ENCODE measurements around the gene NGB.
A peak's percentile ranks its signal among the peaks of the same experiment; 100 is the strongest.
"Not testable (repeated sequence)": the region's sequence is repeated elsewhere in the genome, so short reads cannot be mapped to it uniquely, and the experiment has no call there.

NGB gene

GRCh38 chr14:77271113-77271710, at the start of gene NGB:
TSS of gene NGB (minus strand) at chr14:77271206. CDS start at chr14:77270937, 269 bp downstream.
- DNase-seq = no peak

- peak in 55 of 56 donors; percentile 71 to 95 (median 90) for DNase-seq
These were observed 49.4 kb upstream of the NGB start, which contains the start of gene POMT2 for GRCh38 chr14:77320238-77320935. TSS of gene POMT2 (minus strand) at chr14:77320883. CDS start at chr14:77320681, 202 bp downstream.

GRCh38 chr14:77319422-77319821, 48.4 kb upstream of the NGB start:
- DNase-seq = peak in 4 of 56 donors; percentile 16 to 42 (median 22)

- DNase-seq = not testable (repeated sequence)
These were observed 47.8 kb upstream of the NGB start for GRCh38 chr14:77318756-77319155.

- DNase-seq = peak in 16 of 56 donors; percentile 8 to 65 (median 29)
These were observed 47.1 kb upstream of the NGB start for GRCh38 chr14:77318006-77318553.

GRCh38 chr14:77316872-77317301, 45.9 kb upstream of the NGB start:
- DNase-seq = peak in 1 of 56 donors; percentile 13

- DNase-seq = no peak
These were observed 45.1 kb upstream of the NGB start for GRCh38 chr14:77316195-77316505.

GRCh38 chr14:77314539-77315457, 43.8 kb upstream of the NGB start:
- peak in 8 of 56 donors; percentile 18 to 58 (median 22) for DNase-seq

- DNase-seq = peak in 24 of 56 donors; percentile 16 to 70 (median 38)
These were observed 43.0 kb upstream of the NGB start for GRCh38 chr14:77314043-77314442.

- no peak for DNase-seq
These were observed 42.4 kb upstream of the NGB start for GRCh38 chr14:77313371-77313770.

- DNase-seq = no peak
These were observed 40.2 kb upstream of the NGB start for GRCh38 chr14:77311217-77311616.

- DNase-seq = no peak
These were observed 39.0 kb upstream of the NGB start for GRCh38 chr14:77310026-77310425.

GRCh38 chr14:77309131-77309530, 38.1 kb upstream of the NGB start:
- DNase-seq = no peak

GRCh38 chr14:77306851-77307496, 36.0 kb upstream of the NGB start:
- DNase-seq = peak in 49 of 56 donors; percentile 20 to 84 (median 60)

- DNase-seq = peak in 42 of 56 donors; percentile 11 to 89 (median 61)
These were observed 35.4 kb upstream of the NGB start for GRCh38 chr14:77306416-77306815.

GRCh38 chr14:77305696-77306095, 34.7 kb upstream of the NGB start:
- peak in 35 of 56 donors; percentile 16 to 76 (median 48) for DNase-seq

- peak in 5 of 56 donors; percentile 16 to 31 (median 25) for DNase-seq
These were observed 32.6 kb upstream of the NGB start for GRCh38 chr14:77303417-77304156.

- DNase-seq = no peak
These were observed 31.9 kb upstream of the NGB start for GRCh38 chr14:77302926-77303325.

- DNase-seq = peak; percentile 30 to 95 (median 75)
These were observed 30.1 kb upstream of the NGB start for GRCh38 chr14:77301103-77301502.

- DNase-seq = no peak
These were observed 28.8 kb upstream of the NGB start for GRCh38 chr14:77299771-77300170.

All from amygdala (tissue), 56 donors.